Right lobe of liver (tissue), 4 donors: Measurements from ENCODE around the gene FAM20C.

Source experiments
- POLR2A ChIP-seq: fragments of 450-650 bp; IDR thresholded peaks from one replicate; pipeline ENCODE4 v1.6.1; 2017; ENCODE audit warnings: antibody characterized with exemption, mild to moderate bottlenecking
- TF ChIP-seq, protein P1 (sequence below), 4 donors: fragments of 200-600 bp in 3 of 4; fragments of 450-650 bp in 1 of 4; IDR thresholded peaks; one replicate each; pipeline versions ENCODE4 v1.5.1 to v1.8.0; 2016 to 2022; ENCODE audit warnings: antibody characterized with exemption in 4 of 4, mild to moderate bottlenecking in 2 of 4
- donor health status: DM: no; HTN: no; CAD: no.
- donor health status: DM: no; HTN: no; CAD: no.
- donor health status: DM: no; HTN: yes; CAD: no.

DNA sequence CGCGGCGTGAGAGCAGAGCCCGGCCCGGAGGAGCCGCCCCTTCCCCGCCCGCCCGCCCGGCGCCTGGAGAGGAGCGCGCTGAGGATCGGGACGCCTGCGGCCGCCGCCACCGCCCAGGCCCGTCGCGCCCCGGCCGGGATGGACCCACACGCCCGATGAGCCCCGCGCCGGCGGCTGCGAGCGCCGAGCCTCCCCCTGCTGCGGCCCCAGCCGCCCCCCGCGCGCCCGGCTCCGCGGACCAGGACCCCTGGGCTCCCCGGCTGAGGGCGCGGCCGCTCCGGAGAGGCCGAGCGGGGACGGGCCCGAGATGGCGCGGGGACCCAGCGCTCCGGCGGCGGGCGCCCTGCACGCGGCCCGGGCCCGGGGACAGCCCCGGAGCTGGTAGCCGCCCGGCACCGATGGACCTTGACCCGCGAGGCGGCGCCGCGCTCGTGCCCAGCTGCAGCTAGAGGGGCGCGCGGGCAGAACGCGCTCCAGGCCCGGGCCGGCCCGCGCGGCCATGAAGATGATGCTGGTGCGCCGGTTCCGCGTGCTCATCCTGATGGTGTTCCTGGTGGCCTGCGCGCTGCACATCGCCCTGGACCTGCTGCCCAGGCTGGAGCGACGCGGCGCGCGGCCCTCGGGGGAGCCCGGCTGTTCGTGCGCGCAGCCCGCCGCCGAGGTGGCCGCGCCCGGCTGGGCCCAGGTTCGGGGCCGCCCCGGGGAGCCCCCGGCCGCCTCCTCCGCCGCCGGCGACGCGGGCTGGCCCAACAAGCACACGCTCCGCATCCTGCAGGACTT is 520 bp downstream of the FAM20C start:
- TF ChIP-seq, protein P1, sequence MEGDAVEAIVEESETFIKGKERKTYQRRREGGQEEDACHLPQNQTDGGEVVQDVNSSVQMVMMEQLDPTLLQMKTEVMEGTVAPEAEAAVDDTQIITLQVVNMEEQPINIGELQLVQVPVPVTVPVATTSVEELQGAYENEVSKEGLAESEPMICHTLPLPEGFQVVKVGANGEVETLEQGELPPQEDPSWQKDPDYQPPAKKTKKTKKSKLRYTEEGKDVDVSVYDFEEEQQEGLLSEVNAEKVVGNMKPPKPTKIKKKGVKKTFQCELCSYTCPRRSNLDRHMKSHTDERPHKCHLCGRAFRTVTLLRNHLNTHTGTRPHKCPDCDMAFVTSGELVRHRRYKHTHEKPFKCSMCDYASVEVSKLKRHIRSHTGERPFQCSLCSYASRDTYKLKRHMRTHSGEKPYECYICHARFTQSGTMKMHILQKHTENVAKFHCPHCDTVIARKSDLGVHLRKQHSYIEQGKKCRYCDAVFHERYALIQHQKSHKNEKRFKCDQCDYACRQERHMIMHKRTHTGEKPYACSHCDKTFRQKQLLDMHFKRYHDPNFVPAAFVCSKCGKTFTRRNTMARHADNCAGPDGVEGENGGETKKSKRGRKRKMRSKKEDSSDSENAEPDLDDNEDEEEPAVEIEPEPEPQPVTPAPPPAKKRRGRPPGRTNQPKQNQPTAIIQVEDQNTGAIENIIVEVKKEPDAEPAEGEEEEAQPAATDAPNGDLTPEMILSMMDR (IDR thresholded peaks at IDR 0.05): no peak
- TF ChIP-seq POLR2A: no peak
